GM18508 (cell line): ENCODE measurements around the gene EPHA1.
"Not testable (repeated sequence)": the region's sequence is repeated elsewhere in the genome, so short reads cannot be mapped to it uniquely, and the experiment has no call there.

Experiments
- ATAC-seq: cut with Tn5 transposase; IDR thresholded peaks from one replicate; pipeline ENCODE4 v1.9.1; 2021; ENCODE audit warnings: moderate number of reproducible peaks; ENCODE audit not compliant: insufficient read depth, unreplicated experiment

Gene EPHA1

GRCh38 chr7:143407287-143408251 lies 1.1 kb downstream of the EPHA1 start:
- no peak for ATAC-seq

DNA sequence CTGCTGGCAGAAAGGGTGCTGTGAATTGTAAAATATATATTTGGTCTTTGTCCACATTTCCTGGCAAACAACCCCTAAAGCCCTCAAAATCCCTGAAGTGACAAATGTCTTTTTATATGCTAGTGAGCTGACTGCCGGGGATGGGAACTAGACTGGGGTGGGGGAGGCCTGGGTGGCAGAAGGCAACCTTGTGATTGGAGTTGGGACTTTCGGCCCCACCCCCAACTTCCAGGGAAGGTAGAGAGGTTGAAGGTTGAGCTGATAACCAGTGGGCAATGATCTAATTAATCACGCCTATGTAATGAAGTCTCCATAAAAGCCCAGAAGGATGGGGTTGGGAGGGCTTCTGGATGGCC lies 2.7 kb downstream of the EPHA1 start:
- no peak for ATAC-seq

GRCh38 chr7:143405173-143406001 lies 3.3 kb downstream of the EPHA1 start:
- ATAC-seq = no peak

DNA sequence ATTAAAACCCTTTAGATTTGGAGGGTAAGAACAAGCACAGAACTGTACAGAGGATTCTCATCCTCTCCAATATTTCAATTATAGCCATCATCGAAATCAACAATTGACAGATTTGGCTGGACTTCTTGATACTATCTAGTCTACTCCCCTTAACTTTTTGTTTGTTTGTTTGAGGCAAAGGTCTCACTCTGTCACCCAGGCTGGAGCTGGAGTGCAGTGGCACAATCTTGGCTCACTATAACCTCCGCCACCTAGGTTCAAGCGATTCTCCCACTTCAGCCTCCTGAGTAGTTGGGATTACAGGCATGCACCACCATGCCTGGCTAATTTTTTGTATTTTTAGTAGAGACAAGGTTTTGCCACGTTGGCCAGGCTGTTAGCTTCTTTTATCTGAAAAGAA lies 6.4 kb downstream of the EPHA1 start:
- ATAC-seq = not testable (repeated sequence)

DNA sequence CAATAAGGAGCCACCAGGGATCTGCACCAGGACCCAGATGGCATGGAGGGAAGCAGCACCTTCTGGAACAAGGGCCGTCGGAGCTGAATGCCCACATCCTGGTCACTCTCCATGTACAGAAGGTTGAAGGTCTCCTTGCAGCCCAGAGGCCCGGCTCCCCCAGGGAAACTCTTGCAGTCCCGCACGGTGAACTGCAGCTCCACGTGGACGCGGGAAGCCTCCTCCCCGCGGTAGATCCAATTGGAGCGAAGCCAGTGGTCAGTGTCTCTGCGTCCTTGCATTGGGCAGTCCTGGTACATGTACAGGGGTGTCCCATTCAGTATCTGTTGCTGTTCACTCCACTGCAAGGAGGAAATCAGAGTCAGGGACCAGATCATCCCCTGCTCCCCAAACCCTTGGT lies 7.4 kb downstream of the EPHA1 start:
- ATAC-seq = no peak

- ATAC-seq = no peak
These were observed 9.0 kb downstream of the EPHA1 start for GRCh38 chr7:143399642-143400041.

- ATAC-seq = no peak
These were observed 9.5 kb downstream of the EPHA1 start for GRCh38 chr7:143399151-143399550.

DNA sequence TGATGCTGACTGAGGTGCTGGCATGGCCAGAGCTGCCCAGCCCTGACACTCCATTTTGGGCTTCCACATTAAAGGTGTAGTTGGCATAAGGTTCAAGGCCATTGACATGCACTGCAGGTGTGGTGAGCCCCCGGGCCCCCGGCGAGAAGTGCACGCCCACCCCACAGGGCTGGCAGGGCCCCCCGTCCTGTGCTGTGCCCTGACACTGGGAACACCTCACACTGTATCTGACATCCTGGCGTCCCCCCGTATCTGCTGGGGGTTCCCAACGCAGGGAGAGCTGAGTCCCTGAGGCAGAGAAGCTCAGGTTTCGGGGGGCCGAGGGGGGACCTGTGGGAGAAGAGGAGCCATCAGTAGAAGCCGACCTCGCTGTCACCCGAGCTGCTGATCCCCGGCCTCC lies 10.0 kb downstream of the EPHA1 start:
- no peak for ATAC-seq

- no peak for ATAC-seq
These were observed 10.7 kb downstream of the EPHA1 start for GRCh38 chr7:143397710-143398530.

DNA sequence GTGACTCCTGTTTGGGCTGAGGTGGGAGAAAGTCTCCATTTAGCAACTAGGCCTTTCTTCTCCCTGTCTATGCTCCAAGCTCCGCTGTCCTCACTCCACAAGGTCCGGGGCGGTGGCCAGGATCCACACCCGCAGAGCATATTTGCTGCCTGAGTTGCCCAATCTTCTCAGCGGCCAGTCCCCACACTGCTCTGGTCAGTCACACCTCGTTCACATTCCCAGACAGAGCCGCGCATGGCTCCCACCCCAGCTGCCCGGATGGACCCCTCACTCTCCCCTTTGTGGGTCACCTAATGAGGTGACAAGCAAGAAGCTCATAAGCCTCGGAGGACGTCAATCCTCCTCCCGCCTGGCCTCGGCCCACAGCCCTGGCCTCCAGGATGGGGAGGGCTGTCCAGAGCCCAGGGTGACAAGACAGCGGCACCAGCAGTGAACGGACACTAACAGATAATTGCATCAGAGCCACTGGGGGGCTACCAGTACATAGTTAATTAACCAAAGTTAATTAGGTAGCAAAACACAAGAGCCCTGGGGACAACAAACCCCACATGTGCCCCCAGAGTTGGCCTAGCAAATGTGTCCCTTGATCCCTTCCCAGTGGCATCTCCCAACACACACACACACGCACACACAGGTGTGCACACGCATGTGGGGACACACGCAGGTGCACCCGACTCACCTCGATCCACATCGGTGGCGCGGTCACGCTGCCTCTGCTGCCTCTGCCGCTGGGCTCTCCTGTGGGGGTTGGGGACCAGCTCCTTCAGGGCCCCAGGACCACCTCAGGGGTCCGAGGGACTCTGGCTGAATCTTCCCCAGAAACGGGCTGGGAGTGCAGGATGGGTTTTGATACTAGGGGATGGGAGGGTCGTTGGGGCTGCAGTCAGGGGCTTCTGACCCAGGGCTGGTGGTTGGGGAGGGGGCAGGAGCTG lies 11.8 kb downstream of the EPHA1 start:
- no peak for ATAC-seq

DNA sequence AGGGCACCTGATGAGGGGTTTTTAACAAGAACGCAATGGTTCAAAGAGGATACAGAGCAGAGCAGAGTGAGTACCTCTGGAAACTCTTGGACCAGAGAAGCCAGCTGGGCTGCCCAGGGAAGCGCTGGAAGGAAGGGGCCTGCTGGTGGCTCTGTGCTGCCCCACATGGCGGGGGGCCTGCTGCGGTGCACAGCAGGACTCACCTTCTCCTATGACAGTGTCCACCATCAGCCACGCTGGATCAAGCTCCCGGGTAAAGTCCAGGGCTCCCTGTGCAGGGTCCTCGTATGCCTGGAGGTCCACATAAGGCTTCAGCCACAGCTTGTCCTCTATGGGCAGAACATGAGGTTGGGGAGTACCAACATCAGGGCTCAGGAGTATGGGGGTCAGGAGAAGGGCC lies 12.5 kb downstream of the EPHA1 start:
- no peak for ATAC-seq

DNA sequence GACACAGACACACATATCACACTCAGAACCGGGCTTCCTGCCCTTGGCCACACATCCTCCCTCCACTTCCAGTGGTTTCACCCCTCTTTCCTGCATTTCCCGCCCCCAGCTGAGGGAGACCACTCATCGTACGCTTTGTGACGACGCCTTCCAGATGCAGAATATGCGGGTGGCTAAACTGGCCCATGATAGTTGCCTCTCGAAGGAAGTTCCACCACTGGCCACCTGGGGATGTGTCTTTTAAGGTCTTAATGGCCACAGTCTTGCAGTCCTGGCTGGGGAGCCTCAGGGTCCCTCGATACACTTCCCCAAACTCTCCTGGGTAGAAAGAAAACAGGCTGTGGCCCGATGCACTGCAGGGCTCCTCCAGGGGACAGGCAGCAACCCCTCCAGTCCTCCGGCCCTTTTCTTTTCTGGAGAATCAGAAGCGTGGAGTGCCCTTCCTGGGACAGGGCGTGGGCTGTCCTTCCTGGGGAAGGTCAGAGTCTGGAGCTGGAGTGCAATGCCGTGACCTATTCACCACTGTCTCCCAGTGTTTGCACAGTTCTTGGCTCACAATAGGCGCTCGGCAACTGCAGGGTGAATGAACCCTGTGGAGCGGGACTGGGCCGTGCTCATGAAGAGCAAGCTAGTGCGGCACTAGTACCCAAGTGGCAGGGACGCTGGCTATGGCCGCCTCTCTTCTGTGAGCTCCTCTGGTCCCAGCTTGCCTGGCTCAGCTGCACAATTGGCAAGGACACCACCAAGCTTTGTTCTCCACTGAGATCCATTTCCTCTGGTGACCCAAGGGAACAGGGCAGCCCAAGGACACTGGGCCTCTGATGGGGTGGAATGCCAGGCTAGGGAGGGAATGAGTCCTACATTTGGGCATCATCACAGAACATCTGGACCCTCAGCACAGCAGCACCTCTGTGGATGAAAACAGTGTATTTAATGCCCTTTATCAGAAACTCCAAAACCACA lies 13.2 kb downstream of the EPHA1 start:
- ATAC-seq = no peak

DNA sequence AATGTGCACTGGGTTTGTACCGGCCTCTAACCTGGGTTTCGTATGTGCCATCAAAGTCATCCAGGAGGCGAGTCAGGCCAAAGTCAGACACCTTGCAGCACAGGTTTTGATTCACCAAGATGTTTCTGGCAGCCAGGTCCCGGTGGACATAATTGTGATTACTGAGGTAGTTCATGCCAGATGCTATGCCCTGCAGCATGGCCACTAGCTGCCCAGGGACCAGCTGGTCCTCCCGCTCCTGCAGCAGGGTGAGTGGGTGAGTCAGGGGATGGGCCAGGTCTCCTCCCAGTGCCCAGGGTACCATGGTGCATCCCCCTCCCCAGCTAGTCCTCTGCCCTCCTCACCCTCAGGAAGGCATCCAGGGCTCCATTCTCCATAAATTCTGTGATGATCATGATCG lies 13.9 kb downstream of the EPHA1 start:
- ATAC-seq = no peak

DNA sequence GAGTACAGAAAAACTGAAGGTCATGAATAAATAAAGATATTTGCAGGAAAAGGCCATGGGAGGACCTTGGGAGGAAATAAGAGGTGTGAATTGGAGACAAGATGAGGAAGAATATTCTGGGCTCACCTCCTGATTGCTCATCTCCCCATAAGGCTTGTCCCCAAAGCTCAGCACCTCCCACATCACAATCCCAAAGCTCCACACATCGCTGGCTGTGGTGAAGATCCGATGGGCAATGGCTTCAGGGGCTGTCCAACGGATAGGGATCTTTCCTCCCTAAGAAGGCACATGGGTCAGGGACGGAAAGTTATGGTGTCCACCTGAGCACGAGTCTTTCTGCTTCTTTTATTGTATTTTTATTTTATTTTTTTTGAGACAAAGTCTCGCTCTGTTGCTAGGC lies 14.6 kb downstream of the EPHA1 start:
- no peak for ATAC-seq

DNA sequence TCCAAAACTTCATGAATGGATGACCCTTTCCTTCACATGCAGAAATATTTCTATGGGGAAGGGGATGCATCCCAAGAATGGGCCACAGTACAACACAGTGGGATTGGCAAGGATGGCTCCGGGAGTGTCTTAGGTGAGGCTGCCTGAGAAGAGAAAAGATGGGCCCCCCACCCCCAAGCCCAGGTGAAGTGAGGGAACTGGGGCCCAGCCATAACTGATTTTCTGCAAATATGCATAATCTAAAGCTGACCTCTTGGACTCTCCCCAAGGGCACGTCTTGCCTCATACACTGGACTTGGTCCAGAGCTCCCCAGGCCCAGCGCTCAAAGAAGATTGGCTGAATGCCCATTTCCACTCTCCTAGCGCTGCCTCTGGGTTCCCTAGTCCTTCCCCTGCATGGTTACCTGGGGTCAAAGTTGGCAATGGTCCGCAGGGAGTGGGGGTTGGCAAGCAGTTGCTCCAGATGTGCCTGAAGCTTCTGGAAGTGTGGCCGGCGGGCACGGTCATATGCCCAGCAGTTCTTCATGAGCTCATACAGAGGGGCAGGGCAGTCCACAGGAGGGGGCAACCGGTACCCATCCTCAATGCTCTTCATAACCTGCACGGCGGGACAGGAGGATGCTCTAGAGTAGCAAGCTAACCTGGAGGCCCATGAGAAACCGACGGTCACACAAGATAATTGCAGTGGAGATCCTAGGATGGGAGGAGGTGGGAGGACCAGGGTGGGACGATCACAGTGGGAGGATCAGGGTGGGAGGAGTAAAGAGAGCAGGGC lies 15.2 kb downstream of the EPHA1 start:
- ATAC-seq = no peak

GRCh38 chr7:143392875-143393266 lies 15.8 kb downstream of the EPHA1 start:
- no peak for ATAC-seq

GRCh38 chr7:143392427-143392826 lies 16.2 kb downstream of the EPHA1 start:
- not testable (repeated sequence) for ATAC-seq
